Esophagus muscularis mucosa (tissue), 3 donors: ENCODE data around the gene COL27A1.

ENCODE experiments used
- POLR2A ChIP-seq: fragments of 450-650 bp; IDR thresholded peaks from one replicate; pipeline ENCODE4 v1.6.1; 2017; ENCODE audit warnings: antibody characterized with exemption, moderate library complexity, mild to moderate bottlenecking, low read depth
- TF ChIP-seq, protein P1 (sequence below), 3 experiments: fragments of 200-600 bp in 2 of 3; fragments of 450-650 bp in 1 of 3; sonication (generic) in 2 of 3; IDR thresholded peaks; one replicate each; pipeline ENCODE4 v1.5.1; 2017 to 2019; ENCODE audit warnings: antibody characterized with exemption in 3 of 3, mild to moderate bottlenecking in 2 of 3, moderate library complexity in 1 of 3

DNA sequence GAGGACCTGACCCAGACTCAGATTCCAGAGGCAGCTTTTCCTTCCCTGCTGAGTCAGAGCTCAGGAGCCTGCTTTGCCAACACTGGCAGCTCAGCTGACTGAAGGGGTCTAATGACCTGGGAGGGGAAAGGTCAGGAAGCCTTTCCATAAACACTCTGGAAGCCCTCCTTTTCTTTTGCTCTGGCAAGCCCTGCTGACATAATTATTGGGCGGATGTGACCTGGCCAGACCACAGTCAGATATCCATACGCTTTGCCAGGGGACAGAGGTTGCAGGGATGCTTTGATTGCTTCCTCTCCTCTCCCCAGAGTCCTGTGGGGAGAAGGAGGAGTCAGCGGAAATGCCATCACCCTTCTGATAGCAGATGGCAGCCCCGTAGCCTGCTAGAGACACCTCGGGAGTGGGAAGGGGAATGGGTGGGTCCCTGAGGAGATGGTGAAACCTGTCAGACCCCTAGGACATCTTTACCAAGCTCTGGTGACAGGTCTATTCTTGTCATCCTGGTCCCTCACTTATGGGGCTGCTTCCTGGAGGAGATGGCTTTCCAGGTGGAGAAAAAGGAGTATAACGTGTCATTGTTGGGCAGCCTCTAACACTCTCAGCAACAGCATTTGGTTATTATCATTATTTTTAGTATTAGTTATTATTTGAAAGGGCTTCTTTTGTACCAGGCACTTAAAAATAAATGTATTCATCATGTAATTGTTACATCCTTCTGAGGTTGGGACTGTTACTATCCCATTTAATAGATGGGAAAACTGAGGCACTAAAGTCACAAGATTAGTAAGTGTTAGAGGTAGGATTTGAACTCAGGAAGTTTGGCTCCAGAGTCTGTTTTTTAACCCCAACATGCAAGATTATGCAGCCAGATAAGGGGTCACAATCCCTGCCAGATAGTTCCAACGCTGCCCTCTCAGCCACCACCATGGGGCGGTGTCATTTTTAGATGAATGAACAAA is 11.6 kb downstream of the COL27A1 start:
- TF ChIP-seq, protein P1, sequence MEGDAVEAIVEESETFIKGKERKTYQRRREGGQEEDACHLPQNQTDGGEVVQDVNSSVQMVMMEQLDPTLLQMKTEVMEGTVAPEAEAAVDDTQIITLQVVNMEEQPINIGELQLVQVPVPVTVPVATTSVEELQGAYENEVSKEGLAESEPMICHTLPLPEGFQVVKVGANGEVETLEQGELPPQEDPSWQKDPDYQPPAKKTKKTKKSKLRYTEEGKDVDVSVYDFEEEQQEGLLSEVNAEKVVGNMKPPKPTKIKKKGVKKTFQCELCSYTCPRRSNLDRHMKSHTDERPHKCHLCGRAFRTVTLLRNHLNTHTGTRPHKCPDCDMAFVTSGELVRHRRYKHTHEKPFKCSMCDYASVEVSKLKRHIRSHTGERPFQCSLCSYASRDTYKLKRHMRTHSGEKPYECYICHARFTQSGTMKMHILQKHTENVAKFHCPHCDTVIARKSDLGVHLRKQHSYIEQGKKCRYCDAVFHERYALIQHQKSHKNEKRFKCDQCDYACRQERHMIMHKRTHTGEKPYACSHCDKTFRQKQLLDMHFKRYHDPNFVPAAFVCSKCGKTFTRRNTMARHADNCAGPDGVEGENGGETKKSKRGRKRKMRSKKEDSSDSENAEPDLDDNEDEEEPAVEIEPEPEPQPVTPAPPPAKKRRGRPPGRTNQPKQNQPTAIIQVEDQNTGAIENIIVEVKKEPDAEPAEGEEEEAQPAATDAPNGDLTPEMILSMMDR (IDR thresholded peaks at IDR 0.05), result no peak
- TF ChIP-seq POLR2A, result no peak
